ENCODE data around the gene SIRT1.
A peak's percentile ranks its signal among the peaks of the same experiment; 100 is the strongest.

SIRT1 gene

DNA sequence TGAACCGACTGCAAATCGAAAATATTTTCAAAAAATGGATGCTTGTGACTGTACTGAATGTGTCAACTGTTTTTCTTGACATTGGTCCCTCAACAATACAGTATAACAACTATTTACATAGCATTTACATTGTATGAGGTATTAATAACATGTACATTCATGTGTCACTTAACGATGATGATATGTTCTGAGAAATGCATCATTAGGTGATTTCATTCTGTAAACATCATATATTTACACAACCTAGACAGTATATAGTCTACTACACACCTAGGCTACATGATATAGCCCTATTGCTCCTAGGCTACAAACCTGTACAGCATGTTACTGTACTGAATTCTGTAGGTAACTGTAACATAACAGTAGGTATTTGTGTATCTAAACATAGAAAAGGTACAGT lies 39.7 kb downstream of the SIRT1 start:
- Histone ChIP-seq H2AFZ (ENCODE audit: low read depth, low read length) (no peak overlapping the region), H3K4ac (ENCODE audit: low read depth in 1 of 2, low read length in 2 of 2) (no peak overlapping the region), H4K8ac (ENCODE audit: low read length) (no peak overlapping the region), H2BK120ac (ENCODE audit: low read depth, low read length) (no peak overlapping the region), H2AK5ac (ENCODE audit: low read length, severe bottlenecking) (no peak overlapping the region), H3K27ac (ENCODE audit: low read length, poor library complexity, severe bottlenecking) (no peak overlapping the region), H3K27me3 (ENCODE audit: control insufficient read depth in 1 of 2, insufficient read depth in 1 of 2, low read length in 2 of 2) (no peaks in the 10 kb centered on the region), H2BK5ac (ENCODE audit: low read depth, low read length, poor library complexity, severe bottlenecking) (no peak overlapping the region), H3K14ac (ENCODE audit: low read length in 2 of 2) (no peak overlapping the region), H3K18ac (ENCODE audit: low read depth in 1 of 2, low read length in 2 of 2) (no peak overlapping the region), H3K9ac (ENCODE audit: low read length) (no peak overlapping the region), H3K9me3 (ENCODE audit: control insufficient read depth, low read length) (no peaks in the 10 kb centered on the region), H2BK15ac (ENCODE audit: low read depth, poor library complexity, severe bottlenecking) (no peak overlapping the region), H3K4me3 (ENCODE audit: insufficient read depth in 1 of 2, low read depth in 1 of 2, low read length in 2 of 2) (no peak overlapping the region), H3K79me1 (replicated peaks; ENCODE audit: low read length, poor library complexity, severe bottlenecking) (peaks cover 12% of the 10 kb centered on the region), H3K36me3 (ENCODE audit: control insufficient read depth in 1 of 2, insufficient read depth in 2 of 2, low read depth in 1 of 2, low read length in 2 of 2) (peaks cover 0 to 83% of the 10 kb centered on the region in 2 experiments), H3K4me2 (ENCODE audit: low read length, poor library complexity, severe bottlenecking) (no peak overlapping the region), H3K4me1 (ENCODE audit: control insufficient read depth, insufficient read depth, low read depth, low read length) (no peaks in the 10 kb centered on the region), H2BK12ac (ENCODE audit: low read length in 2 of 2) (no peak overlapping the region), H3K23ac (ENCODE audit: low read length in 2 of 2) (no peak overlapping the region), H4K91ac (ENCODE audit: low read length) (no peak overlapping the region)
- no peak for DNase-seq
- WGBS: no CpG with 5 or more reads among the region's 3 CpGs

DNA sequence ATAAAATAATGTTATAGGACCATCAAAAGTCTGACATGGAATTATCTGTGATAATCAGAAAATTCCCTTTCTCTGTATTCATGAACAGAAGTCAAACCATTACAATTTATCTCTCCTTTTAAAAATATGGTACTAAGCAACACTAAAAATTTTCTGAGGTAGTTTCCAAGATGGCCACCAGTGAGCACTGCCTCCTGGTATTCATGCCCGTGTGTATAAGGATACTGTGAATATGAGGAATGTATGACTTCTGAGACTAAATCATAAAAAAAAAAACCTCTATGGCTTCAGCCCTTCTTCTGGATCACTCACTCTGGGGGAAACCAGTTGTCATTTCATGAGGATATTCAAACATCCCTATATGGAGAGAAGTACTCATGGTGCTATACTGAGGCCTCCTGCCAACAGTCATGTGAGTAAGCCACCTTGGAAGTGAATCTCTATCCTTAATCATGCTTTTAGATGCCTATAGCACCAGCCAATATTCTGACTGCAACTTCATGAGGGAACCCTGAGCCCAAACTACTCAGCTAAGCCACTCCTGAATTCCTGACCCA lies 41.1 kb downstream of the SIRT1 start:
- Histone ChIP-seq H2BK12ac (ENCODE audit: low read length in 2 of 2) (no peak overlapping the region), H3K4me2 (ENCODE audit: low read length, poor library complexity, severe bottlenecking) (no peak overlapping the region), H2BK5ac (ENCODE audit: low read depth, low read length, poor library complexity, severe bottlenecking) (no peak overlapping the region), H3K79me1 (replicated peaks; ENCODE audit: low read length, poor library complexity, severe bottlenecking) (peaks cover 12% of the 10 kb centered on the region), H4K91ac (ENCODE audit: low read length) (no peak overlapping the region), H3K18ac (ENCODE audit: low read depth in 1 of 2, low read length in 2 of 2) (no peak overlapping the region), H3K4me1 (ENCODE audit: control insufficient read depth, insufficient read depth, low read depth, low read length) (no peaks in the 10 kb centered on the region), H2BK15ac (ENCODE audit: low read depth, poor library complexity, severe bottlenecking) (no peak overlapping the region), H3K36me3 (ENCODE audit: control insufficient read depth in 1 of 2, insufficient read depth in 2 of 2, low read depth in 1 of 2, low read length in 2 of 2) (peaks cover 6 to 81% of the 10 kb centered on the region in 2 experiments), H3K23ac (ENCODE audit: low read length in 2 of 2) (no peak overlapping the region), H3K9me3 (ENCODE audit: control insufficient read depth, low read length) (no peaks in the 10 kb centered on the region), H2AFZ (ENCODE audit: low read depth, low read length) (no peak overlapping the region), H3K9ac (ENCODE audit: low read length) (peak overlapping the region; percentile 37), H3K4ac (ENCODE audit: low read depth in 1 of 2, low read length in 2 of 2) (no peak overlapping the region), H2BK120ac (ENCODE audit: low read depth, low read length) (no peak overlapping the region), H2AK5ac (ENCODE audit: low read length, severe bottlenecking) (no peak overlapping the region), H3K27ac (ENCODE audit: low read length, poor library complexity, severe bottlenecking) (no peak overlapping the region), H3K14ac (ENCODE audit: low read length in 2 of 2) (no peak overlapping the region), H4K8ac (ENCODE audit: low read length) (no peak overlapping the region), H3K27me3 (ENCODE audit: control insufficient read depth in 1 of 2, insufficient read depth in 1 of 2, low read length in 2 of 2) (no peaks in the 10 kb centered on the region), H3K4me3 (ENCODE audit: insufficient read depth in 1 of 2, low read depth in 1 of 2, low read length in 2 of 2) (no peak overlapping the region)
- no peak for DNase-seq
- WGBS: no CpG with 5 or more reads among the region's 1 CpG

- H3K23ac ChIP-seq (ENCODE audit: low read length in 2 of 2): no peak overlapping the region
- H2BK15ac ChIP-seq (ENCODE audit: low read depth, poor library complexity, severe bottlenecking): no peak overlapping the region
- peaks cover 20 to 80% of the 10 kb centered on the region in 2 experiments for H3K36me3 ChIP-seq (ENCODE audit: control insufficient read depth in 1 of 2, insufficient read depth in 2 of 2, low read depth in 1 of 2, low read length in 2 of 2)
- H3K4me3 ChIP-seq (ENCODE audit: insufficient read depth in 1 of 2, low read depth in 1 of 2, low read length in 2 of 2): no peak overlapping the region
- no peak for DNase-seq
- no peaks in the 10 kb centered on the region for H3K4me1 ChIP-seq (ENCODE audit: control insufficient read depth, insufficient read depth, low read depth, low read length)
- H3K4me2 ChIP-seq (ENCODE audit: low read length, poor library complexity, severe bottlenecking): no peak overlapping the region
- H2BK120ac ChIP-seq (ENCODE audit: low read depth, low read length): no peak overlapping the region
- H3K79me1 ChIP-seq (replicated peaks; ENCODE audit: low read length, poor library complexity, severe bottlenecking): peaks cover 14% of the 10 kb centered on the region
- no peak overlapping the region for H3K18ac ChIP-seq (ENCODE audit: low read depth in 1 of 2, low read length in 2 of 2)
- H3K27me3 ChIP-seq (ENCODE audit: control insufficient read depth in 1 of 2, insufficient read depth in 1 of 2, low read length in 2 of 2): no peaks in the 10 kb centered on the region
- WGBS: 100% methylated on average over 1 of the region's 1 CpG
- no peak overlapping the region for H3K27ac ChIP-seq (ENCODE audit: low read length, poor library complexity, severe bottlenecking)
- no peak overlapping the region for H2BK12ac ChIP-seq (ENCODE audit: low read length in 2 of 2)
- no peak overlapping the region for H3K14ac ChIP-seq (ENCODE audit: low read length in 2 of 2)
- no peak overlapping the region for H2BK5ac ChIP-seq (ENCODE audit: low read depth, low read length, poor library complexity, severe bottlenecking)
- no peak overlapping the region for H2AK5ac ChIP-seq (ENCODE audit: low read length, severe bottlenecking)
- H4K8ac ChIP-seq (ENCODE audit: low read length): no peak overlapping the region
- no peak overlapping the region for H4K91ac ChIP-seq (ENCODE audit: low read length)
- H3K9me3 ChIP-seq (ENCODE audit: control insufficient read depth, low read length): no peaks in the 10 kb centered on the region
- H2AFZ ChIP-seq (ENCODE audit: low read depth, low read length): no peak overlapping the region
- no peak overlapping the region for H3K4ac ChIP-seq (ENCODE audit: low read depth in 1 of 2, low read length in 2 of 2)
- H3K9ac ChIP-seq (ENCODE audit: low read length): no peak overlapping the region
Measured at GRCh38 chr10:67926951-67927350, 42.5 kb downstream of the SIRT1 start.

- Histone ChIP-seq H3K36me3 (ENCODE audit: control insufficient read depth in 1 of 2, insufficient read depth in 2 of 2, low read depth in 1 of 2, low read length in 2 of 2) (peaks cover 31 to 95% of the 10 kb centered on the region in 2 experiments), H2AK5ac (ENCODE audit: low read length, severe bottlenecking) (no peak overlapping the region), H3K9ac (ENCODE audit: low read length) (no peak overlapping the region), H3K4me2 (ENCODE audit: low read length, poor library complexity, severe bottlenecking) (no peak overlapping the region), H2BK15ac (ENCODE audit: low read depth, poor library complexity, severe bottlenecking) (no peak overlapping the region), H2BK5ac (ENCODE audit: low read depth, low read length, poor library complexity, severe bottlenecking) (no peak overlapping the region), H3K4me1 (ENCODE audit: control insufficient read depth, insufficient read depth, low read depth, low read length) (no peaks in the 10 kb centered on the region), H2AFZ (ENCODE audit: low read depth, low read length) (no peak overlapping the region), H4K8ac (ENCODE audit: low read length) (no peak overlapping the region), H3K14ac (ENCODE audit: low read length in 2 of 2) (no peak overlapping the region), H3K4ac (ENCODE audit: low read depth in 1 of 2, low read length in 2 of 2) (no peak overlapping the region), H2BK120ac (ENCODE audit: low read depth, low read length) (no peak overlapping the region), H3K23ac (ENCODE audit: low read length in 2 of 2) (no peak overlapping the region), H3K18ac (ENCODE audit: low read depth in 1 of 2, low read length in 2 of 2) (no peak overlapping the region), H2BK12ac (ENCODE audit: low read length in 2 of 2) (no peak overlapping the region), H4K91ac (ENCODE audit: low read length) (no peak overlapping the region), H3K27ac (ENCODE audit: low read length, poor library complexity, severe bottlenecking) (no peak overlapping the region), H3K4me3 (ENCODE audit: insufficient read depth in 1 of 2, low read depth in 1 of 2, low read length in 2 of 2) (no peak overlapping the region), H3K9me3 (ENCODE audit: control insufficient read depth, low read length) (no peaks in the 10 kb centered on the region), H3K79me1 (replicated peaks; ENCODE audit: low read length, poor library complexity, severe bottlenecking) (peaks cover 8% of the 10 kb centered on the region), H3K27me3 (ENCODE audit: control insufficient read depth in 1 of 2, insufficient read depth in 1 of 2, low read length in 2 of 2) (no peaks in the 10 kb centered on the region)
- WGBS: 100% methylated on average over 2 of the region's 2 CpGs
- no peak for DNase-seq
Measured at GRCh38 chr10:67933199-67933598, 48.7 kb downstream of the SIRT1 start.

Data from mesenchymal stem cell (in vitro differentiated cells and primary cell).